Activated CD4-positive, alpha-beta T cell treated with anti-CD3 and anti-CD28 coated beads, Interleukin-2, amount 50 U/mL, for 1 hour (primary cell): ENCODE data around the gene SREK1IP1.

Source experiments
- DNase-seq: peaks from one replicate; pipeline ENCODE4 v3.0.0-alpha.2; 2020

SREK1IP1 gene

DNA sequence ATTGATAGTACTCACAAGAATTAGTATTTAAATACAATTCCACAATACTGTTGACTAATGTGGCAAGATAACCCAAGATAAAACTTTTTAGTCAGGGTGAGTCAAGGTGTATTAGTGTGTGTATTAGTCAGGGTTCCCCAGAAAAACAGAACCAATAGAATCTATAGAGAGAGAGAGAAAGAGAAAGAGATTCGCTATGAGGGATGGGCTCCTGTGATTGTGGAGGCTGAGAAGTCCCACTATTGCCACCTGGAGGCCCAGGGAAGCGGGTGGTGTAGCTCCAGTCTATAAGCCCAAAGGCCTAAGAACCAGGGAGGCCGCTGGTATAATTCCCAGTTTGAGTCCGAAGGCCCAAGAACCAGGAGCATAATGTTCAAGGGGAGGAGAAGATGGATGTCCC lies 88.2 kb downstream of the SREK1IP1 start:
- DNase-seq, result no peak

DNA sequence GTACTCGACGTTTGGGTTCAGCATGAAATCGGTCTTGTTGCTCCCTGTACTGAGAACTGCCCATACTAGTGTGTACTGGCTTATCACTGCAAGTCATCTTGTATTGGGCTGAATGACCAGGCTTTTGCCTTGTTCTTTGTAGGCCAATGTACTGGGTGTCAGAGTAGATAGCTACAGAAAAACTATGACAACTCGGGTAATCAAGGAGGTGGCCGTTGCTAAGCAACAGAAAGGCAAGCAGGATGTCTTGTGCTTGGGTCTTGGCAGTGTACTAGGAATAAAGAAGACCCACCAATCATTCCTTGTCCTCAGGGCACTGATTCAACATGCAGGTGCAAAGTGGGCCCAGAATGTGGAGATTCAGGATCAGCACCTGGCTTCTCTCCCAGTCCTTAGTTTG lies 90.1 kb downstream of the SREK1IP1 start:
- no peak for DNase-seq

DNA sequence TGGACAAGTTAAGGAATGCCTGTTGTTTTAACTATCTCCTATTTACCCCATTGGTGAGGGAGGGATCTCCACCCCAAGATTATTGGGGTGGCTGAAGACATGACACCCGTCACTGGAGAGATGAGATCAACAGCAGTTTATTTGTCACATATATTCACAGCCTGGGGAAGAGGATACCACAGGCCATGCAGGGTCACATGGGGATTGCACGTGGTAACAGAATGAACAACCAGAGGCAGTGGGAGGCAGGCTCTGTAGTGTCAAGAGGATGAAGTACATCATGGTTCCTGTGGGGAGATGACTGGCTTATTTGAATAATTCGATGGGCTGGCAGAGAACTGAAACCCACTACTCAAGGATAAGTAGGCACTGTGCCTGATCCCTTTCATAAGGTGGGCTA lies 96.8 kb downstream of the SREK1IP1 start:
- DNase-seq, result no peak

DNA sequence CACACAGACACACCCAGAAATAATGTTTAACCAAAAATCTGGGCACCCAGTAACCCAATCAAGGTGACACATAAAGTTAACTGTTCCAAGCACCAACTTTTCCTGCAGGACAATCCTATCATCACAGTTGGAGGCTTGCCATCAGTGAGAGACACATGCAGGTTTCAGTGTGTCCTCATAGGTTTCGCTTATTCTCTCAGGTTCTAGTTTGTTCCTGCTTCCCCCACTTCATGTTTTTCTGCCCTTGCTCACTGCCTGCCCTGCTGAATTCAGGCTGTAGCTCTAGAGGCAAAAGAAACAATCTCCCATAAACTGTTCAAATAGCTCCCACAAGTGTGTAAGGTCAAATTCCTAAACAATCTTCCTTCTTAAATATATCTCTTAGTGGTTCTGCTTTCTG lies 98.2 kb downstream of the SREK1IP1 start:
- no peak for DNase-seq
